ENCODE results near the gene MKKS.

The MKKS gene

DNA sequence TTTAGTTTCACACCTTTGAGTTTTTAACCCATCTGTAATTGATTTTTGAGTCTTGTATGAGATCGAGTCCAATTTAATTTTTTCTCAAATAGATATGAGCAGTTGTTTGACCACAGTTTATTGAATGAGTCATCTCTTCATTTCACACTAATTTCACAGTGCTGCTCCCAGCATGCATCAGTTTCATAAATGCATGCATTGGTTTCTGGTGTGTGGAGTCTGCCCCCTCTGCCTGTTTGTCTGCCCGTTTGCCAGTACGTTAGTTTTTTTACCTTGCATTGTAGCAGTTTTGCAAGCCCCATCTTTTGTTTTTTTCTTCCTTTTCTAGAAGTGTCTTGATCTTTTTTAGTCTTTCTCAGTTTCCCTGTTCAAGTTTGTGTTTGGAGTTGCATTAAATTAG is 13.0 kb upstream of the MKKS start:
- no peak overlapping the region for H4K8ac ChIP-seq (ENCODE audit: low read depth, low read length)
- DNase-seq (ENCODE audit: low spot score): no peak
- H3K4ac ChIP-seq (ENCODE audit: low read length): no peak overlapping the region
- no peak overlapping the region for H3K18ac ChIP-seq (ENCODE audit: low read length)
- no peak overlapping the region for H3K4me3 ChIP-seq (ENCODE audit: low read length in 2 of 2)
- H2BK12ac ChIP-seq (ENCODE audit: low read length): no peak overlapping the region
- H3K27ac ChIP-seq (replicated peaks; ENCODE audit: low read length): no peak overlapping the region
- peaks cover 3% of the 10 kb centered on the region for H3K79me1 ChIP-seq (ENCODE audit: low read depth, low read length)
- no peak overlapping the region for H3K4me2 ChIP-seq (ENCODE audit: insufficient read depth, low read length, poor library complexity, severe bottlenecking)
- no peak overlapping the region for H2BK15ac ChIP-seq (ENCODE audit: low read length)
- H3K27me3 ChIP-seq (ENCODE audit: control insufficient read depth in 3 of 3, insufficient read depth in 3 of 3, low read depth in 1 of 3, low read length in 3 of 3): no peaks in the 10 kb centered on the region
- H2BK5ac ChIP-seq (ENCODE audit: low read length): no peak overlapping the region
- no peaks in the 10 kb centered on the region for H3K36me3 ChIP-seq (replicated peaks in 1 of 2; ENCODE audit: control insufficient read depth in 2 of 2, insufficient read depth in 2 of 2, low read length in 2 of 2)
- H3K14ac ChIP-seq (ENCODE audit: low read length): no peak overlapping the region
- no peak overlapping the region for H2BK120ac ChIP-seq (ENCODE audit: low read depth, low read length)
- no peak overlapping the region for H3K9ac ChIP-seq (ENCODE audit: low read depth, low read length, poor library complexity)
- H2AFZ ChIP-seq (ENCODE audit: low read length): no peak overlapping the region
- H4K91ac ChIP-seq (ENCODE audit: low read depth, low read length, poor library complexity): no peak overlapping the region
- H3K23ac ChIP-seq (ENCODE audit: low read depth, low read length, poor library complexity): no peak overlapping the region
- H3K9me3 ChIP-seq (replicated peaks in 1 of 2; ENCODE audit: control insufficient read depth in 2 of 2, insufficient read depth in 1 of 2, low read depth in 1 of 2, low read length in 2 of 2): no peaks in the 10 kb centered on the region
- peaks cover 0 to 1% of the 10 kb centered on the region in 2 donors for H3K4me1 ChIP-seq (ENCODE audit: control insufficient read depth in 2 of 2, insufficient read depth in 1 of 2, low read depth in 1 of 2, low read length in 2 of 2)
- H2AK5ac ChIP-seq (ENCODE audit: low read depth, low read length): no peak overlapping the region
- WGBS, 2 donors (ENCODE audit: extremely low coverage in 2 of 2, insufficient read length in 2 of 2, insufficient replicate concordance in 1 of 2): no CpG with 5 or more reads among the region's 3 CpGs

DNA sequence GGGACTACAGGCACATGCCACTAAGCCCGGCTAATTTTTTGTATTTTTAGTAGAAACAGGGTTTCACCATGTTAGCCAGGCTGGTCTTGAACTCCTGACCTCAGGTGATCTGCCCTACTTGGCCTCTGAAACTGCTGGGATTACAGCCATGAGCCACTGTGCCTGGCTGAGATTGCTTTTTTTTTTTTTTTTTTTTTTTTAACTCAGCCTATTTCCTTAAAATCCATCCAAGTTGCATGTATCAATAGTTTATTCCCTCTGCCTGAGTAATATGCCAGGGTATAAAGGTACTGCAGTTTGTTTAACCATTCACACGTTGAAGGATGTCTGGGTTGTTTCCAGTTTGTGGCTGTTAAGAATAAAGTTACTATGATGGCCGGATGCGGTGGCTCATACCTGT is 11.7 kb upstream of the MKKS start:
- Histone ChIP-seq H3K23ac (ENCODE audit: low read depth, low read length, poor library complexity) (no peak overlapping the region), H3K36me3 (replicated peaks in 1 of 2; ENCODE audit: control insufficient read depth in 2 of 2, insufficient read depth in 2 of 2, low read length in 2 of 2) (no peaks in the 10 kb centered on the region), H3K79me1 (ENCODE audit: low read depth, low read length) (peaks cover 3% of the 10 kb centered on the region), H2BK15ac (ENCODE audit: low read length) (no peak overlapping the region), H3K9ac (ENCODE audit: low read depth, low read length, poor library complexity) (no peak overlapping the region), H3K27me3 (ENCODE audit: control insufficient read depth in 3 of 3, insufficient read depth in 3 of 3, low read depth in 1 of 3, low read length in 3 of 3) (no peaks in the 10 kb centered on the region), H3K18ac (ENCODE audit: low read length) (no peak overlapping the region), H3K9me3 (replicated peaks in 1 of 2; ENCODE audit: control insufficient read depth in 2 of 2, insufficient read depth in 1 of 2, low read depth in 1 of 2, low read length in 2 of 2) (no peaks in the 10 kb centered on the region), H3K4me3 (ENCODE audit: low read length in 2 of 2) (no peak overlapping the region), H2AFZ (ENCODE audit: low read length) (no peak overlapping the region), H2BK5ac (ENCODE audit: low read length) (no peak overlapping the region), H3K4me2 (ENCODE audit: insufficient read depth, low read length, poor library complexity, severe bottlenecking) (no peak overlapping the region), H4K91ac (ENCODE audit: low read depth, low read length, poor library complexity) (no peak overlapping the region), H2AK5ac (ENCODE audit: low read depth, low read length) (no peak overlapping the region), H3K14ac (ENCODE audit: low read length) (no peak overlapping the region), H3K4ac (ENCODE audit: low read length) (no peak overlapping the region), H3K4me1 (ENCODE audit: control insufficient read depth in 2 of 2, insufficient read depth in 1 of 2, low read depth in 1 of 2, low read length in 2 of 2) (peaks cover 0 to 1% of the 10 kb centered on the region in 2 donors), H2BK12ac (ENCODE audit: low read length) (no peak overlapping the region), H2BK120ac (ENCODE audit: low read depth, low read length) (no peak overlapping the region), H3K27ac (replicated peaks; ENCODE audit: low read length) (no peak overlapping the region), H4K8ac (ENCODE audit: low read depth, low read length) (no peak overlapping the region)
- WGBS, 2 donors (ENCODE audit: extremely low coverage in 2 of 2, insufficient read length in 2 of 2, insufficient replicate concordance in 1 of 2): no CpG with 5 or more reads among the region's 4 CpGs
- no peak for DNase-seq (ENCODE audit: low spot score)

DNA sequence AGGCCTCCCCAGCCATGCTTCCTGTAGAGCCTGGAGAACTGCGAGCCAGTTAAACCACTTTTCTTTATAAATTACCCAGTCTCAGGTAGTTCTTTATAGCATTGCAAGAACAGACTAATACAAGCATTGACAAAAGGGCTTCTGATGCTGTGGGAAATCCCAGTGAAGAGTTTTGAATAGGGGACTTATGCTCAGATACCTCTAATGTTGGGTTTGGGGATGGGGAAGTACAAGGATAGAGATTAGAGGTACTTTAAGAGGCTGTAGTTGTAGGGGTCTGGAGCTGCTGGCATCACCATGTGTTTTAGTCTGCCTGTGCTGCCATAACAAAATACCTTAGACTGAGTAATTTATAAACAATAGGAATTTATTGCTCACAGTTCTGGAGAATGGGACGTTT is 9.9 kb upstream of the MKKS start:
- DNase-seq (ENCODE audit: low spot score): no peak
- Histone ChIP-seq H3K79me1 (ENCODE audit: low read depth, low read length) (peaks cover 3% of the 10 kb centered on the region), H3K18ac (ENCODE audit: low read length) (no peak overlapping the region), H2BK15ac (ENCODE audit: low read length) (no peak overlapping the region), H2AFZ (ENCODE audit: low read length) (no peak overlapping the region), H3K4me1 (ENCODE audit: control insufficient read depth in 2 of 2, insufficient read depth in 1 of 2, low read depth in 1 of 2, low read length in 2 of 2) (peaks cover 0 to 1% of the 10 kb centered on the region in 2 donors), H3K14ac (ENCODE audit: low read length) (no peak overlapping the region), H2AK5ac (ENCODE audit: low read depth, low read length) (no peak overlapping the region), H3K23ac (ENCODE audit: low read depth, low read length, poor library complexity) (no peak overlapping the region), H2BK5ac (ENCODE audit: low read length) (no peak overlapping the region), H2BK12ac (ENCODE audit: low read length) (no peak overlapping the region), H3K27ac (replicated peaks; ENCODE audit: low read length) (no peak overlapping the region), H3K9ac (ENCODE audit: low read depth, low read length, poor library complexity) (no peak overlapping the region), H3K9me3 (replicated peaks in 1 of 2; ENCODE audit: control insufficient read depth in 2 of 2, insufficient read depth in 1 of 2, low read depth in 1 of 2, low read length in 2 of 2) (no peaks in the 10 kb centered on the region), H3K4me2 (ENCODE audit: insufficient read depth, low read length, poor library complexity, severe bottlenecking) (no peak overlapping the region), H4K91ac (ENCODE audit: low read depth, low read length, poor library complexity) (no peak overlapping the region), H2BK120ac (ENCODE audit: low read depth, low read length) (no peak overlapping the region), H3K4ac (ENCODE audit: low read length) (no peak overlapping the region), H3K27me3 (ENCODE audit: control insufficient read depth in 3 of 3, insufficient read depth in 3 of 3, low read depth in 1 of 3, low read length in 3 of 3) (no peaks in the 10 kb centered on the region), H3K36me3 (replicated peaks in 1 of 2; ENCODE audit: control insufficient read depth in 2 of 2, insufficient read depth in 2 of 2, low read length in 2 of 2) (no peaks in the 10 kb centered on the region), H3K4me3 (ENCODE audit: low read length in 2 of 2) (no peak overlapping the region), H4K8ac (ENCODE audit: low read depth, low read length) (no peak overlapping the region)
- WGBS, 2 donors (ENCODE audit: extremely low coverage in 2 of 2, insufficient read length in 2 of 2, insufficient replicate concordance in 1 of 2): no CpG with 5 or more reads among the region's 2 CpGs

DNA sequence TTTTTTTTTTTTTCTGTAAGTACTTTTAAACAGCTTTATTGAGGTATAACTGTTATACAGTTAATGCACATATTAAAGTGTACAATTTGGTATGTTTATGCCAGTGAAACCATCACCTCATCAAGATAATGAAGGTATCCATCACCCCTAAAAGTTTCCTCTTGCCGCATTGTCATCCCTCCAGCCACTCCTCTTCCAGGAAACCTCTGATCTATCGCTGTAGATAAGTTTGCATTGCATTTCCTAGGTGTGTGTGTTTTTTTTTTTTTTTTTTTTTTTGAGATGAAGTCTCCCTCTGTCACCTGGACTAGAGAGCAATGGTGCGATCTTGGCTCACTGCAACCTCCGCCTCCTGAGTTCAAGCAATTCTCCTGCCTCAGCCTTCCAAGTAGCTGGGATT is 4.2 kb upstream of the MKKS start:
- no CpG with 5 or more reads among the region's 4 CpGs for WGBS, 2 donors (ENCODE audit: extremely low coverage in 2 of 2, insufficient read length in 2 of 2, insufficient replicate concordance in 1 of 2)
- Histone ChIP-seq H4K8ac (ENCODE audit: low read depth, low read length) (no peak overlapping the region), H3K9me3 (replicated peaks in 1 of 2; ENCODE audit: control insufficient read depth in 2 of 2, insufficient read depth in 1 of 2, low read depth in 1 of 2, low read length in 2 of 2) (no peaks in the 10 kb centered on the region), H3K27ac (replicated peaks; ENCODE audit: low read length) (no peak overlapping the region), H3K9ac (ENCODE audit: low read depth, low read length, poor library complexity) (no peak overlapping the region), H2BK120ac (ENCODE audit: low read depth, low read length) (no peak overlapping the region), H3K27me3 (ENCODE audit: control insufficient read depth in 3 of 3, insufficient read depth in 3 of 3, low read depth in 1 of 3, low read length in 3 of 3) (no peaks in the 10 kb centered on the region), H2BK5ac (ENCODE audit: low read length) (no peak overlapping the region), H3K23ac (ENCODE audit: low read depth, low read length, poor library complexity) (no peak overlapping the region), H2BK12ac (ENCODE audit: low read length) (no peak overlapping the region), H3K79me1 (ENCODE audit: low read depth, low read length) (peaks cover 9% of the 10 kb centered on the region), H3K14ac (ENCODE audit: low read length) (no peak overlapping the region), H2BK15ac (ENCODE audit: low read length) (no peak overlapping the region), H3K4me2 (ENCODE audit: insufficient read depth, low read length, poor library complexity, severe bottlenecking) (no peak overlapping the region), H3K36me3 (replicated peaks in 1 of 2; ENCODE audit: control insufficient read depth in 2 of 2, insufficient read depth in 2 of 2, low read length in 2 of 2) (no peaks in the 10 kb centered on the region), H2AFZ (ENCODE audit: low read length) (no peak overlapping the region), H3K18ac (ENCODE audit: low read length) (no peak overlapping the region), H2AK5ac (ENCODE audit: low read depth, low read length) (no peak overlapping the region), H4K91ac (ENCODE audit: low read depth, low read length, poor library complexity) (no peak overlapping the region), H3K4me3 (ENCODE audit: low read length in 2 of 2) (no peak overlapping the region), H3K4me1 (ENCODE audit: control insufficient read depth in 2 of 2, insufficient read depth in 1 of 2, low read depth in 1 of 2, low read length in 2 of 2) (peaks cover 0 to 2% of the 10 kb centered on the region in 2 donors), H3K4ac (ENCODE audit: low read length) (no peak overlapping the region)
- DNase-seq (ENCODE audit: low spot score): no peak

Data from neuronal stem cell (in vitro differentiated cells).